Measurements from ENCODE around the gene ZSCAN5A.
"Not testable (repeated sequence)": the region's sequence is repeated elsewhere in the genome, so short reads cannot be mapped to it uniquely, and the experiment has no call there.

Gene ZSCAN5A

GRCh38 chr19:56211718-56212117 lies 102.9 kb downstream of the ZSCAN5A start:
- no peak overlapping the region for H3K4me3 ChIP-seq (ENCODE audit: low read depth, low read length)
- in situ Hi-C loops (cut with HindIII; ENCODE audit: low sequenced_read_pairs), result no loop called here
- no peak for DNase-seq (ENCODE audit: low read depth, low spot score)
- TF ChIP-seq, protein P1, sequence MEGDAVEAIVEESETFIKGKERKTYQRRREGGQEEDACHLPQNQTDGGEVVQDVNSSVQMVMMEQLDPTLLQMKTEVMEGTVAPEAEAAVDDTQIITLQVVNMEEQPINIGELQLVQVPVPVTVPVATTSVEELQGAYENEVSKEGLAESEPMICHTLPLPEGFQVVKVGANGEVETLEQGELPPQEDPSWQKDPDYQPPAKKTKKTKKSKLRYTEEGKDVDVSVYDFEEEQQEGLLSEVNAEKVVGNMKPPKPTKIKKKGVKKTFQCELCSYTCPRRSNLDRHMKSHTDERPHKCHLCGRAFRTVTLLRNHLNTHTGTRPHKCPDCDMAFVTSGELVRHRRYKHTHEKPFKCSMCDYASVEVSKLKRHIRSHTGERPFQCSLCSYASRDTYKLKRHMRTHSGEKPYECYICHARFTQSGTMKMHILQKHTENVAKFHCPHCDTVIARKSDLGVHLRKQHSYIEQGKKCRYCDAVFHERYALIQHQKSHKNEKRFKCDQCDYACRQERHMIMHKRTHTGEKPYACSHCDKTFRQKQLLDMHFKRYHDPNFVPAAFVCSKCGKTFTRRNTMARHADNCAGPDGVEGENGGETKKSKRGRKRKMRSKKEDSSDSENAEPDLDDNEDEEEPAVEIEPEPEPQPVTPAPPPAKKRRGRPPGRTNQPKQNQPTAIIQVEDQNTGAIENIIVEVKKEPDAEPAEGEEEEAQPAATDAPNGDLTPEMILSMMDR (IDR thresholded peaks at IDR 0.05; ENCODE audit: low read depth, low read length), result no peak

GRCh38 chr19:56210036-56210435 lies 104.6 kb downstream of the ZSCAN5A start:
- DNase-seq (ENCODE audit: low read depth, low spot score); in situ Hi-C loops (cut with HindIII; ENCODE audit: low sequenced_read_pairs); H3K4me3 ChIP-seq (ENCODE audit: low read depth, low read length): not testable (repeated sequence)

DNA sequence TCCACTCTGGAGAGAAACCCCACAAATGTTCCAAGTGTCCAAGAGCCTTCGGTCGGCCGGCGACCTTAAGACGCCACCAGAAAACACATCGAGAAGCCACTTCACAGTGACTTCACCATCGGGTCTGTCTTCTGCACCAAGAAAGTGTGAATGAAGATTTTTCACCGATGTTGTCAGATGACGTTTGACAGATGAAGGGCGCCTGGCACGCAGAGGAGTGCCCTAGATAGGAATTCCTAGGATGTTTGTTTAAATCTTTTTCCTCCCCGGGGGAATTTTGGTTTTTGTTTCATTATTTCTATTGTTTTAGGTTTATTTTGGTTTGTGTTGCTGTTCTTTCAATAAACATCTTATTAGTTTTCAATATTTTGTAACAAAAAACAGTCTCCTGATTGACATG lies 105.5 kb downstream of the ZSCAN5A start:
- DNase-seq (ENCODE audit: low read depth, low spot score), result no peak
- no peak overlapping the region for H3K4me3 ChIP-seq (ENCODE audit: low read depth, low read length)
- in situ Hi-C loops (cut with HindIII; ENCODE audit: low sequenced_read_pairs), result no loop called here
- TF ChIP-seq, protein P1 (IDR thresholded peaks at IDR 0.05; ENCODE audit: low read depth, low read length), result no peak

- in situ Hi-C loops (cut with HindIII; ENCODE audit: low sequenced_read_pairs), result not testable (repeated sequence)
These were observed 107.1 kb downstream of the ZSCAN5A start for GRCh38 chr19:56207581-56207980.

DNA sequence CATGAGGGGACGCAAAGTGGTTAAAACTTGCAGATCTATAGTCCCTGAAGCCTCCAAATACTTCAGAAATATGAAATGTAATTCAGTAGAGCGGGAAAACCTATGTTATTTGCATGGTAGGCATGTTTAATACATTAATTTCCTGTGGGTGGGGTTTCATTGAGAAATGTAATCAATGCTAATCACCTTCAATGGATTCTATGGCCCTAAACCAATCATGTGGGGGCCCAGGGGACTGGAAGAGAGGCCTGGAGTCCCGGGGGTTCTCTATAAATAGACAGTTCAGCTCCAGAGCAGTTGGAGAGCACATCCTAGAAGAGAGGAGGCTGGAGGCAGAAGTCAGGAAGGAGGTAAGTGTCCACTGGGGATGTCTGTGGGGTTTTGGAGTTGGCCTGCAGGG lies 112.7 kb downstream of the ZSCAN5A start, which contains the start of gene ZSCAN5C:
ZSCAN5C (plus strand) TSS at position 301 of the 400 bp plus-strand sequence. CDS start 3,641 bp downstream, outside the sequence.
- DNase-seq (ENCODE audit: low read depth, low spot score), result no peak
- in situ Hi-C loops (cut with HindIII; ENCODE audit: low sequenced_read_pairs), result no loop called here
- no peak within 1 kb of the TSS for H3K4me3 ChIP-seq (ENCODE audit: low read depth, low read length)
- TF ChIP-seq, protein P1 (IDR thresholded peaks at IDR 0.05; ENCODE audit: low read depth, low read length), result no peak

More at GRCh38 chr19:56207581-56207980, 107.1 kb downstream of the ZSCAN5A start:
- DNase-seq (ENCODE audit: low read depth, low spot score); H3K4me3 ChIP-seq (ENCODE audit: low read depth, low read length): not testable (repeated sequence)

GRCh38 chr19:56199687-56200086 lies 115.0 kb downstream of the ZSCAN5A start:
- H3K4me3 ChIP-seq (ENCODE audit: low read depth, low read length), result no peak overlapping the region
- in situ Hi-C loops (cut with HindIII; ENCODE audit: low sequenced_read_pairs), result no loop called here
- TF ChIP-seq, protein P1 (IDR thresholded peaks at IDR 0.05; ENCODE audit: low read depth, low read length), result no peak
- DNase-seq (ENCODE audit: low read depth, low spot score), result no peak

DNA sequence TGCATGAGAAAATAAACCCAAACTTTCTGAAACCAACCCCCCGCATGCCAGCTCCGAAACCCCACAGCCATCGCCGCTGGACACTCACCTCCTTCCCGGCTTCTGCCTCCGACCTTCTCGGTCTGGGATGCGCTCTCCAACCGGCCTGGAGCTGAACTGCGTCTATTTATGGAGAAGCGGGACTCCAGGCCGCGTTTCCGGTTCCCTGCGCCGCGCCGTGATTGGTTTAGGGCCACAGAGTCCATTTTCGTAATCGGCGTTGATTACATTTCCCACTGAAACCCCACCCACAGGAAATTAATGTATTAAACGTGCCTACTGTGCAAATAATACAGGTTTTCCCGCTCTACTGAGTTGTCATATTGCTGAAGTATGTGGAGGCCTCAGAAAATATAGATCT lies 117.0 kb downstream of the ZSCAN5A start, which contains the start of gene ZSCAN5B:
ZSCAN5B (minus strand) TSS at position 138 of the 400 bp plus-strand sequence. CDS start 4,731 bp downstream, outside the sequence.
- in situ Hi-C loops (cut with HindIII; ENCODE audit: low sequenced_read_pairs); H3K4me3 ChIP-seq (ENCODE audit: low read depth, low read length); DNase-seq (ENCODE audit: low read depth, low spot score): not testable (repeated sequence)

DNA sequence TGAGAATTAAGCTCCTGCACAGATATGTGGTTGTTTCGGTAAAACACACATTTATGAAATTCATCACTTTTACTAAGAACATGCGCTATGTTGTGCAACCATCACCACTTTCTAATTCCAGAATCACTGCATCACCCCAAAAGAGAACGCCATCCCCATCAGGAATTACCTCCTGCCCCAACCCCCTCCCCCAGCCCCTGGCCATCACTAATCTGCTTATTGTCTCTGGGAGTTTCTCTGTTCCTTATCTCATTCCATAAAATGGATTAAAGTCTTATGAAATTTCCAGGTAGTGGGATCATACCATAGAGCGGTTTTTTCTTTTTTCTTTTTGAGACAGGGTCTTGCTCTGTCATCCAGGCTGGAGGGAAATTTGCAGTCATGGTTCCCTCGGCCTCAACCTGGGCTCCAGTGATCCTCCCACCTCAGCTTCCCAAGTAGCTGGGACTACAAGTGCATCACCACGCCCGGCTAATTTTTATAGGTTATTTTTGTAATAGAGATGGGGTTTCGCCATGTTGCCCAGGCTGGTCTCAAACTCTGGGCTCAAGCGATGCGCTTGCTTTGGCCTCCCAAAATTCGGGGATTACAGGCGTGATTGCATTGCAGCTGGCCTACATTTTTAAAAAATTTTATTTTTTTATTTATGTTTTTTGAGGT lies 120.5 kb downstream of the ZSCAN5A start:
- in situ Hi-C loops (cut with HindIII; ENCODE audit: low sequenced_read_pairs), result no loop called here
- DNase-seq (ENCODE audit: low read depth, low spot score), result no peak
- TF ChIP-seq, protein P1 (IDR thresholded peaks at IDR 0.05; ENCODE audit: low read depth, low read length), result no peak
- no peak overlapping the region for H3K4me3 ChIP-seq (ENCODE audit: low read depth, low read length)

All from astrocyte of the spinal cord (primary cell).